ENCODE results near the gene ZFC3H1. TPM values are rescaled to one million over a fixed set of nuclear protein-coding genes. Genes with fewer than 3 reads are reported as not detected.

Gene ZFC3H1
- total RNA-seq, 1 experiment from 2014 or later, result 24.4 TPM

DNA sequence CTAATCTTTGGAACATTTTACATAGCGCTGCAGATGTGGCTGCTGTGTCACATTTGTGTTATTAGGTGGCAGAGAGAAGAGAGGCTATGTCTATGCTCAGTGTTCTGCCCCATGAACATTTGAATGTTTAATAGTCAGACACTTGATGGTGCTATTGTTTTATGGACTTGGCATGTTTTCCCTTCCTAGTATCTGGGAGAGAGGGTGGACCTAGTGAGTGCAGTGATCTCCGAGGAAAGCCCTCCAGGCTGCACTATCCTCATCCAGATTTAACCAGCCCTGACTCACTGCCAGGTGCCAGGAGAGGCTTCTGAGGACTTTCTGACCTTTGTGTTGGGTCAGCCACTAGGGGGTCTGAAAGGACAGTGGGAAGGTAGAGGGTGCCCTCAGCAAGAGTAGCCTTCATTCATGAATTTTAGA lies 24.3 kb downstream of the ZFC3H1 start:
- H3K23me2 ChIP-seq (ENCODE audit: insufficient read length, low read depth, low read length, poor library complexity, severe bottlenecking), result no peaks in the 10 kb centered on the region
- no peak overlapping the region for H3K4me2 ChIP-seq (ENCODE audit: insufficient read depth, insufficient read length, low read length)
- H2BK5ac ChIP-seq (ENCODE audit: insufficient read length, low read length), result no peak overlapping the region
- H3K56ac ChIP-seq (ENCODE audit: insufficient read length, low read depth, low read length), result no peak overlapping the region
- H3K14ac ChIP-seq (ENCODE audit: insufficient read depth, low read length), result no peak overlapping the region
- H3K9me3 ChIP-seq (ENCODE audit: control insufficient read depth, low read depth, low read length), result no peaks in the 10 kb centered on the region
- Mint-ChIP-seq H3K27me3 (ENCODE audit: low read depth) (no peaks in the 10 kb centered on the region), H3K27ac (peak overlapping the region in 1 of 3 experiments; percentile 59; a peak in 2 of 7 replicates), H3K4me3 (no peak overlapping the region), H3K9me3 (no peaks in the 10 kb centered on the region), H3K36me3 (ENCODE audit: insufficient read depth in 1 of 3, low read depth in 3 of 3) (peaks cover 23 to 75% (median 57%) of the 10 kb centered on the region in 3 experiments; a peak in 6 of 7 replicates), H3K4me1 (no peaks in the 10 kb centered on the region)
- DNase-seq, result peak; percentile 37
- TF ChIP-seq, protein P1, sequence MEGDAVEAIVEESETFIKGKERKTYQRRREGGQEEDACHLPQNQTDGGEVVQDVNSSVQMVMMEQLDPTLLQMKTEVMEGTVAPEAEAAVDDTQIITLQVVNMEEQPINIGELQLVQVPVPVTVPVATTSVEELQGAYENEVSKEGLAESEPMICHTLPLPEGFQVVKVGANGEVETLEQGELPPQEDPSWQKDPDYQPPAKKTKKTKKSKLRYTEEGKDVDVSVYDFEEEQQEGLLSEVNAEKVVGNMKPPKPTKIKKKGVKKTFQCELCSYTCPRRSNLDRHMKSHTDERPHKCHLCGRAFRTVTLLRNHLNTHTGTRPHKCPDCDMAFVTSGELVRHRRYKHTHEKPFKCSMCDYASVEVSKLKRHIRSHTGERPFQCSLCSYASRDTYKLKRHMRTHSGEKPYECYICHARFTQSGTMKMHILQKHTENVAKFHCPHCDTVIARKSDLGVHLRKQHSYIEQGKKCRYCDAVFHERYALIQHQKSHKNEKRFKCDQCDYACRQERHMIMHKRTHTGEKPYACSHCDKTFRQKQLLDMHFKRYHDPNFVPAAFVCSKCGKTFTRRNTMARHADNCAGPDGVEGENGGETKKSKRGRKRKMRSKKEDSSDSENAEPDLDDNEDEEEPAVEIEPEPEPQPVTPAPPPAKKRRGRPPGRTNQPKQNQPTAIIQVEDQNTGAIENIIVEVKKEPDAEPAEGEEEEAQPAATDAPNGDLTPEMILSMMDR (conservative IDR thresholded peaks at IDR 0.05), result peak; percentile 41; the same call in 2 of the 3 replicates
- no peaks in the 10 kb centered on the region for H3K79me1 ChIP-seq (ENCODE audit: insufficient read depth, low read depth, low read length, poor library complexity, severe bottlenecking)
- no peak overlapping the region for H3K9ac ChIP-seq (ENCODE audit: extremely low read depth, insufficient read length, low read length)
- no peaks in the 10 kb centered on the region for H3K79me2 ChIP-seq (ENCODE audit: insufficient read depth, low read length)
- no peak overlapping the region for H4K91ac ChIP-seq (ENCODE audit: insufficient read length, low read depth, low read length)
- no peak overlapping the region for H4K8ac ChIP-seq (replicated peaks; ENCODE audit: insufficient read length, low read depth, low read length)
- H4K5ac ChIP-seq (ENCODE audit: insufficient read length, low read depth, low read length), result no peak overlapping the region
- H4K20me1 ChIP-seq (ENCODE audit: control insufficient read depth, insufficient read depth, insufficient read length), result no peaks in the 10 kb centered on the region
- no peak overlapping the region for H2BK15ac ChIP-seq (ENCODE audit: low read depth, low read length)
- H3K23ac ChIP-seq (ENCODE audit: insufficient read length, low read depth, low read length), result no peak overlapping the region
- H3T11ph ChIP-seq (ENCODE audit: low read length), result no peak overlapping the region
- no peak overlapping the region for H3K4ac ChIP-seq (ENCODE audit: low read depth, low read length)
- no peaks in the 10 kb centered on the region for H3K4me1 ChIP-seq (ENCODE audit: insufficient read depth, low read length)
- no peak overlapping the region for H2AK5ac ChIP-seq (ENCODE audit: insufficient read length, low read length)
- no peak overlapping the region for H2BK120ac ChIP-seq (ENCODE audit: low read depth, low read length, poor library complexity, severe bottlenecking)
- H2BK20ac ChIP-seq (ENCODE audit: low read depth, low read length, poor library complexity, severe bottlenecking), result no peak overlapping the region
- no peaks in the 10 kb centered on the region for H3K27me3 ChIP-seq (ENCODE audit: insufficient read depth, low read length)
- H2BK12ac ChIP-seq (ENCODE audit: insufficient read length, low read depth, low read length), result no peak overlapping the region
- WGBS (ENCODE audit: extremely low coverage, insufficient read length, low lambda C conversion rate), result no CpG with 5 or more reads among the region's 2 CpGs
- no peak overlapping the region for H2AFZ ChIP-seq (ENCODE audit: low read length)
- H3K18ac ChIP-seq (ENCODE audit: insufficient read length, low read depth, low read length), result no peak overlapping the region
- H3K27ac ChIP-seq (ENCODE audit: insufficient read length, low read depth, low read length), result no peak overlapping the region
